ENCODE results near the gene PCDHB10.
"Not testable (repeated sequence)": the region's sequence is repeated elsewhere in the genome, so short reads cannot be mapped to it uniquely, and the experiment has no call there.

The PCDHB10 gene

DNA sequence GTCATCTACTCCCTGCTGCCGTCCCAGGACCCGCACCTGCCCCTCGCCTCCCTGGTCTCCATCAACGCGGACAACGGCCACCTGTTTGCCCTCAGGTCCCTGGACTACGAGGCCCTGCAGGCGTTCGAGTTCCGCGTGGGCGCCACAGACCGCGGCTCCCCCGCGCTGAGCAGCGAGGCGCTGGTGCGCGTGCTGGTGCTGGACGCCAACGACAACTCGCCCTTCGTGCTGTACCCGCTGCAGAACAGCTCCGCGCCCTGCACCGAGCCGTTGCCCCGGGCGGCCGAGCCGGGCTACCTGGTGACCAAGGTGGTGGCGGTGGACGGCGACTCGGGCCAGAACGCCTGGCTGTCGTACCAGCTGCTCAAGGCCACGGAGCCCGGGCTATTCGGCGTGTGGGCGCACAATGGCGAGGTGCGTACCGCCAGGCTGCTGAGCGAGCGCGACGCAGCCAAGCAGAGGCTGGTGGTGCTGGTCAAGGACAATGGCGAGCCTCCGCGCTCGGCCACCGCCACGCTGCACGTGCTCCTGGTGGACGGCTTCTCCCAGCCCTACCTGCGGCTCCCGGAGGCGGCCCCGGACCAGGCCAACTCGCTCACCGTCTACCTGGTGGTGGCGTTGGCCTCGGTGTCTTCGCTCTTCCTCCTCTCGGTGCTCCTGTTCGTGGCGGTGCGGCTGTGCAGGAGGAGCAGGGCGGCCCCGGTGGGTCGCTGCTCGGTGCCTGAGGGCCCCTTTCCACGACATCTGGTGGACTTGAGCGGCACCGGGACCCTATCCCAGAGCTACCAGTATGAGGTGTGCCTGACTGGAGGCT lies 17.7 kb upstream of the PCDHB10 start:
- H3K4me1 ChIP-seq (ENCODE audit: control insufficient read depth, insufficient read depth, low read length); H3K4me3 ChIP-seq (ENCODE audit: low read depth, low read length); H3K9ac ChIP-seq (ENCODE audit: low read depth, low read length); H3K9me3 ChIP-seq (ENCODE audit: control insufficient read depth, insufficient read depth, low read length); H3K27me3 ChIP-seq (ENCODE audit: control insufficient read depth, insufficient read depth, low read length); H3K36me3 ChIP-seq (ENCODE audit: control insufficient read depth, insufficient read depth, low read length): not testable (repeated sequence)

DNA sequence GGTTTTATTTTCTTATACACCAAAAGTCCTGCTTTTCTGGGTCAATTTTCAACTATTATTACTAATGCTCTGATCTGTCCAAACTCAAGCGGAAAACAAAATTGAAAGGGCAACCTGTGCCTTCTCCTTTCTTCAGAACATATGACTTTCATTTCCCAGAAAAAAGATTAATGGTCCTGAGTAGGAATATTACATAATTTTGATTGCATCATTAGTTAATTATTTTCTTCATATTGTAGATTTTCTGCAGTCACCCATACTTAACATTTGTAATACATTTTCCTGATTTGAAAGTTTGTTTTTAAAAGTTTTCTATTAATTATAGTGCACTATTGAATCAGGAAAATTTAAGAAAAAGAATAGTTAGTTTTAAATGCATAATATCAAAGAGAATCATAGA lies 16.2 kb upstream of the PCDHB10 start:
- no peak overlapping the region for H3K9ac ChIP-seq (ENCODE audit: low read depth, low read length)
- peaks cover 7% of the 10 kb centered on the region for H3K9me3 ChIP-seq (ENCODE audit: control insufficient read depth, insufficient read depth, low read length)
- no peak overlapping the region for H3K4me3 ChIP-seq (ENCODE audit: low read depth, low read length)
- no peaks in the 10 kb centered on the region for H3K27me3 ChIP-seq (ENCODE audit: control insufficient read depth, insufficient read depth, low read length)
- H3K36me3 ChIP-seq (ENCODE audit: control insufficient read depth, insufficient read depth, low read length), result no peaks in the 10 kb centered on the region
- no peaks in the 10 kb centered on the region for H3K4me1 ChIP-seq (ENCODE audit: control insufficient read depth, insufficient read depth, low read length)

DNA sequence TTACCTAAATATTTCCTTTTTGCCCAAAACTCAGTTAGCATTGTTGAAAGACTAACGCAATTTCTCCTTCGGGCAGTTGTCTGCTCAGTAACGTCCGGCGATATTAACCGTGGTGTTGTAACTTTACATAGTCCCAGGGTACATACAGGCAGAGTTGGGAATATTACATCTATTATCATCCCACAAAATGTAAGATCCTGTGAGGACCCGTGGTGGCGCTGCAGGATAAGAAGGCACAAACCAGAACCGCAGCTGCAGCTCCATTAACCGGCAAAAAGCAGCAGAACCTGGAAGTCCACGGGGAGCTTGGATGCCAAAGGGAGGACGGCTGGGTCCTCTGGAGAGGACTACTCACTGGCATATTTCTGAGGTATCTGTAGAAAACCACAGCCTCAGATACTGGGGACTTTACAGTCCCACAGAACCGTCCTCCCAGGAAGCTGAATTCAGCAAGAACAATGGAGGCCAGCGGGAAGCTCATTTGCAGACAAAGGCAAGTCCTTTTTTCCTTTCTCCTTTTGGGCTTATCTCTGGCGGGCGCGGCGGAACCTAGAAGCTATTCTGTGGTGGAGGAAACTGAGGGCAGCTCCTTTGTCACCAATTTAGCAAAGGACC lies 14.5 kb upstream of the PCDHB10 start, which contains the start of gene PCDHB8:
TSS of gene PCDHB8 (plus strand) at position 214 of the 615 bp plus-strand sequence. CDS start at position 459, 245 bp downstream.
- not testable (repeated sequence) for H3K36me3 ChIP-seq (ENCODE audit: control insufficient read depth, insufficient read depth, low read length); H3K4me1 ChIP-seq (ENCODE audit: control insufficient read depth, insufficient read depth, low read length); H3K9ac ChIP-seq (ENCODE audit: low read depth, low read length); H3K4me3 ChIP-seq (ENCODE audit: low read depth, low read length); H3K9me3 ChIP-seq (ENCODE audit: control insufficient read depth, insufficient read depth, low read length); H3K27me3 ChIP-seq (ENCODE audit: control insufficient read depth, insufficient read depth, low read length)

- not testable (repeated sequence) for H3K36me3 ChIP-seq (ENCODE audit: control insufficient read depth, insufficient read depth, low read length); H3K4me3 ChIP-seq (ENCODE audit: low read depth, low read length); H3K27me3 ChIP-seq (ENCODE audit: control insufficient read depth, insufficient read depth, low read length); H3K9ac ChIP-seq (ENCODE audit: low read depth, low read length); H3K4me1 ChIP-seq (ENCODE audit: control insufficient read depth, insufficient read depth, low read length); H3K9me3 ChIP-seq (ENCODE audit: control insufficient read depth, insufficient read depth, low read length)
These were observed 12.8 kb upstream of the PCDHB10 start for GRCh38 chr5:141179371-141179770.

GRCh38 chr5:141179876-141180275 lies 12.3 kb upstream of the PCDHB10 start:
- H3K4me3 ChIP-seq (ENCODE audit: low read depth, low read length); H3K27me3 ChIP-seq (ENCODE audit: control insufficient read depth, insufficient read depth, low read length); H3K9ac ChIP-seq (ENCODE audit: low read depth, low read length); H3K36me3 ChIP-seq (ENCODE audit: control insufficient read depth, insufficient read depth, low read length); H3K4me1 ChIP-seq (ENCODE audit: control insufficient read depth, insufficient read depth, low read length); H3K9me3 ChIP-seq (ENCODE audit: control insufficient read depth, insufficient read depth, low read length): not testable (repeated sequence)

GRCh38 chr5:141180313-141180712 lies 11.8 kb upstream of the PCDHB10 start:
- Histone ChIP-seq H3K27me3 (ENCODE audit: control insufficient read depth, insufficient read depth, low read length) (no peaks in the 10 kb centered on the region), H3K4me1 (ENCODE audit: control insufficient read depth, insufficient read depth, low read length) (no peaks in the 10 kb centered on the region), H3K9me3 (ENCODE audit: control insufficient read depth, insufficient read depth, low read length) (peaks cover 6% of the 10 kb centered on the region), H3K4me3 (ENCODE audit: low read depth, low read length) (no peak overlapping the region), H3K9ac (ENCODE audit: low read depth, low read length) (no peak overlapping the region), H3K36me3 (ENCODE audit: control insufficient read depth, insufficient read depth, low read length) (no peaks in the 10 kb centered on the region)

GRCh38 chr5:141182248-141182647 lies 9.9 kb upstream of the PCDHB10 start, which contains the start of gene PCDHB16:
PCDHB16 (plus strand) TSS chr5:141182387; CDS start chr5:141182560, 173 bp downstream.
- Histone ChIP-seq H3K27me3 (ENCODE audit: control insufficient read depth, insufficient read depth, low read length) (no peaks in the 10 kb centered on the region), H3K36me3 (ENCODE audit: control insufficient read depth, insufficient read depth, low read length) (no peaks in the 10 kb centered on the region), H3K9ac (ENCODE audit: low read depth, low read length) (no peak within 1 kb of the TSS), H3K9me3 (ENCODE audit: control insufficient read depth, insufficient read depth, low read length) (peaks cover 3% of the 10 kb centered on the region), H3K4me1 (ENCODE audit: control insufficient read depth, insufficient read depth, low read length) (no peaks in the 10 kb centered on the region), H3K4me3 (ENCODE audit: low read depth, low read length) (no peak within 1 kb of the TSS)

GRCh38 chr5:141184117-141184855 lies 7.9 kb upstream of the PCDHB10 start:
- H3K4me1 ChIP-seq (ENCODE audit: control insufficient read depth, insufficient read depth, low read length); H3K4me3 ChIP-seq (ENCODE audit: low read depth, low read length); H3K27me3 ChIP-seq (ENCODE audit: control insufficient read depth, insufficient read depth, low read length); H3K9ac ChIP-seq (ENCODE audit: low read depth, low read length); H3K36me3 ChIP-seq (ENCODE audit: control insufficient read depth, insufficient read depth, low read length); H3K9me3 ChIP-seq (ENCODE audit: control insufficient read depth, insufficient read depth, low read length): not testable (repeated sequence)

DNA sequence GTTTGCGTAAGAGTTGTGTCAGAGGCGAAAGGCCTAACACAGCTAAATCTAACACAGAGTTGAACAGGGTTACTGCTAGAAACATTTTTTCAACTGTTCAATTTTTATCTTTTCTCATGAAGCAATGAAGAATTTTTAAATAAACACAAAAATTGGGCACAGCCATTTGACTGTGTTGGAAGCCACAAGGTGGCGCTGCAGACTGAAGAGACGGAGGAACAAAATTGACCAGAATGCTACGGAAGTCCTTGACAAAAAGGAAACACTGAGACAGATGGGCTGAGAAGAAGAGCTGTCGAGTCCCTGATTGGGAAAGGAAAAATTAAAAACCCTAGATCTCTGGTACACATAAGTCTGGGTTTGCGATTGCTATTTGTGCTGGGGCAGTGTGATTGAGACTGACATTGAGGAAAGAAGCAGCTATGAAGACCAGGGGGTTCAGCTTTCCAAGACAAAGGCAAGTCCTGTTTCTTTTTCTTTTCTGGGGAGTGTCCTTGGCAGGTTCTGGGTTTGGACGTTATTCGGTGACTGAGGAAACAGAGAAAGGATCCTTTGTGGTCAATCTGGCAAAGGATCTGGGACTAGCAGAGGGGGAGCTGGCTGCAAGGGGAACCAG lies 5.1 kb upstream of the PCDHB10 start, which contains the start of gene PCDHB9:
TSS of gene PCDHB9 (plus strand) at position 265 of the 616 bp plus-strand sequence. CDS start at position 423, 158 bp downstream.
- H3K9ac ChIP-seq (ENCODE audit: low read depth, low read length), result no peak within 1 kb of the TSS
- no peaks in the 10 kb centered on the region for H3K9me3 ChIP-seq (ENCODE audit: control insufficient read depth, insufficient read depth, low read length)
- H3K27me3 ChIP-seq (ENCODE audit: control insufficient read depth, insufficient read depth, low read length), result no peaks in the 10 kb centered on the region
- H3K36me3 ChIP-seq (ENCODE audit: control insufficient read depth, insufficient read depth, low read length), result no peaks in the 10 kb centered on the region
- H3K4me1 ChIP-seq (ENCODE audit: control insufficient read depth, insufficient read depth, low read length), result no peaks in the 10 kb centered on the region
- H3K4me3 ChIP-seq (ENCODE audit: low read depth, low read length), result no peak within 1 kb of the TSS

DNA sequence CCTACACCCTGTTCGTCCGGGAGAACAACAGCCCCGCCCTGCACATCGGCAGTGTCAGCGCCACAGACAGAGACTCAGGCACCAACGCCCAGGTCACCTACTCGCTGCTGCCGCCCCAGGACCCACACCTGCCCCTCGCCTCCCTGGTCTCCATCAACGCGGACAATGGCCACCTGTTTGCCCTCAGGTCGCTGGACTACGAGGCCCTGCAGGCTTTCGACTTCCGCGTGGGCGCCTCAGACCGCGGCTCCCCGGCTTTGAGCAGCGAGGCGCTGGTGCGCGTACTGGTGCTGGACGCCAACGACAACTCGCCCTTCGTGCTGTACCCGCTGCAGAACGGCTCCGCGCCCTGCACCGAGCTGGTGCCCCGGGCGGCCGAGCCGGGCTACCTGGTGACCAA lies 3.5 kb upstream of the PCDHB10 start:
- not testable (repeated sequence) for H3K27me3 ChIP-seq (ENCODE audit: control insufficient read depth, insufficient read depth, low read length); H3K36me3 ChIP-seq (ENCODE audit: control insufficient read depth, insufficient read depth, low read length); H3K9me3 ChIP-seq (ENCODE audit: control insufficient read depth, insufficient read depth, low read length); H3K4me3 ChIP-seq (ENCODE audit: low read depth, low read length); H3K9ac ChIP-seq (ENCODE audit: low read depth, low read length); H3K4me1 ChIP-seq (ENCODE audit: control insufficient read depth, insufficient read depth, low read length)

- H3K9me3 ChIP-seq (ENCODE audit: control insufficient read depth, insufficient read depth, low read length); H3K9ac ChIP-seq (ENCODE audit: low read depth, low read length); H3K36me3 ChIP-seq (ENCODE audit: control insufficient read depth, insufficient read depth, low read length); H3K4me3 ChIP-seq (ENCODE audit: low read depth, low read length); H3K27me3 ChIP-seq (ENCODE audit: control insufficient read depth, insufficient read depth, low read length); H3K4me1 ChIP-seq (ENCODE audit: control insufficient read depth, insufficient read depth, low read length): not testable (repeated sequence)
These were observed 3.0 kb upstream of the PCDHB10 start for GRCh38 chr5:141189131-141189530.
